OCI-LY7 (cell line): Measurements from ENCODE around the gene SMC5. TPM values are rescaled to one million over a fixed set of nuclear protein-coding genes. Genes with fewer than 3 reads are reported as not detected.

Experiments
- Bru-seq: library from RNA; stranded (reverse); fragments of 400-500 nt; gene quantifications from one replicate; lab custom pipeline; 2021; lab: Mats Ljungman, UMichigan
- BruChase-seq, 2 experiments: library from RNA; stranded (reverse); fragments of 400-500 nt; gene quantifications; one replicate each; lab custom pipeline; 2021; lab: Mats Ljungman, UMichigan
- BruUV-seq: library from RNA; stranded (reverse); fragments of 400-500 nt; replicated peaks from 2 replicates; lab custom pipeline; 2021; lab: Mats Ljungman, UMichigan
- CTCF ChIA-PET: fragments of 300-600 bp; sonication (Branson Sonifier 250); formaldehyde crosslinking; loops from one replicate; lab custom pipeline; 2022; ENCODE audit warnings: antibody characterized with exemption; ENCODE audit not compliant: unreplicated experiment; lab: Charles Lee
- POLR2A ChIA-PET: fragments of 300-600 bp; sonication (Branson Sonifier 250); formaldehyde crosslinking; loops from one replicate; lab custom pipeline; 2022; ENCODE audit warnings: antibody characterized with exemption; lab: Charles Lee
- DNase-seq: peaks from one replicate; pipeline ENCODE4 v3.0.0-alpha.2; 2015; ENCODE audit warnings: low spot score
- H2AFZ ChIP-seq: fragments of 200-600 bp; sonication (generic), shearing (Covaris generic); 2 replicates; pipeline ENCODE4 v1.6.1; 2014; ENCODE audit warnings: mild to moderate bottlenecking, antibody characterized with exemption, low read length, moderate library complexity
- H3K27ac ChIP-seq: fragments of 200-600 bp; sonication (generic); 2 replicates; pipeline ENCODE4 v1.5.1; 2014; ENCODE audit warnings: mixed run types, low read depth, mild to moderate bottlenecking, moderate library complexity, low read length, inconsistent platforms; ENCODE audit not compliant: poor library complexity, severe bottlenecking
- H3K36me3 ChIP-seq: fragments of 200-600 bp; sonication (generic); 2 replicates; pipeline ENCODE4 v1.6.1; 2014; ENCODE audit warnings: mild to moderate bottlenecking, antibody characterized with exemption, low read length, moderate library complexity, mixed read lengths; ENCODE audit not compliant: insufficient read depth
- H3K4me1 ChIP-seq: fragments of 200-600 bp; sonication (generic); 2 replicates; pipeline ENCODE4 v1.5.1; 2014; ENCODE audit warnings: mild to moderate bottlenecking, low read length; ENCODE audit not compliant: insufficient read depth, poor library complexity, severe bottlenecking
- H3K4me2 ChIP-seq: fragments of 200-600 bp; sonication (generic); 2 replicates; pipeline ENCODE4 v1.6.1; 2014; ENCODE audit warnings: mild to moderate bottlenecking, low read length
- H3K4me3 ChIP-seq: fragments of 200-600 bp; sonication (generic); 2 replicates; pipeline ENCODE4 v1.5.1; 2014; ENCODE audit warnings: mild to moderate bottlenecking, low read depth, low read length; ENCODE audit not compliant: poor library complexity, severe bottlenecking
- H3K79me2 ChIP-seq: fragments of 200-600 bp; sonication (generic); 2 replicates; pipeline ENCODE4 v1.6.1; 2016; ENCODE audit warnings: low read depth, mild to moderate bottlenecking, low read length, moderate library complexity, mixed read lengths; ENCODE audit not compliant: insufficient read depth
- H3K9me2 ChIP-seq: fragments of 200-600 bp; sonication (generic); 2 replicates; pipeline ENCODE4 v1.6.1; 2016; ENCODE audit warnings: mild to moderate bottlenecking, low read length, mixed read lengths; ENCODE audit not compliant: insufficient read depth
- H3K9me3 ChIP-seq: fragments of 200-600 bp; sonication (generic); 2 replicates; pipeline ENCODE4 v1.6.1; 2014; ENCODE audit warnings: mild to moderate bottlenecking, mixed run types, low read length, mixed read lengths
- H4K20me1 ChIP-seq: fragments of 200-600 bp; sonication (generic); 2 replicates; pipeline ENCODE4 v1.6.1; 2014; ENCODE audit warnings: mild to moderate bottlenecking, antibody characterized with exemption, low read length, moderate library complexity, mixed read lengths; ENCODE audit not compliant: insufficient read depth
- EZH2phosphoT487 ChIP-seq: fragments of 200-600 bp; sonication (generic); IDR thresholded peaks from 2 replicates; pipeline ENCODE4 v1.6.1; 2018; ENCODE audit warnings: low read depth, borderline replicate concordance, mild to moderate bottlenecking, mixed run types, antibody characterized with exemption, low read length, moderate library complexity, mixed read lengths
- intact Hi-C: fragments of 100-400 bp; cut with micrococcal nuclease; formaldehyde crosslinking; loops from one replicate; pipeline ENCODE4 v1.10.0; 2022; ENCODE audit not compliant: unreplicated experiment
- long read RNA-seq: library from polyadenylated mRNA; stranded (forward); transcript quantifications from one replicate; pipeline ENCODE4 v2.0.0, GENCODE V29; 2022
- total RNA-seq, 2 experiments: library from RNA; depleted of rRNA in 1 of 2; stranded (reverse); fragments of >200 nt in 1 of 2; shearing (Covaris generic) in 1 of 2; gene quantifications; 2 replicates each; pipeline ENCODE4 v1.2.3, GENCODE V29; 2014 to 2022
- TF ChIP-seq, protein P1 (sequence below): fragments of 200-600 bp; sonication (generic); conservative IDR thresholded peaks from 2 replicates; pipeline ENCODE4 v1.5.1; 2014; ENCODE audit warnings: mild to moderate bottlenecking, antibody characterized with exemption, low read length, moderate library complexity, mixed read lengths

The SMC5 gene
- total RNA-seq (2014; rRNA removed; shearing (Covaris generic)), result 34.9 and 42.0 TPM in 2 replicates
- 38.9 and 45.4 TPM in 2 replicates for total RNA-seq (2022)
- percentile 91 among the genes with signal in this experiment for Bru-seq, nascent RNA
- BruChase-seq, experiment 1, labeled RNA remaining after a 6-hour chase, result percentile 89 among the genes with signal in this experiment
- BruChase-seq, experiment 2, labeled RNA remaining after a 2-hour chase, result percentile 89 among the genes with signal in this experiment
- long read RNA-seq, full-length matches to known transcripts, result 11 of 55 reads
- long read RNA-seq, partial matches to known transcripts, result 3 of 55 reads
- long read RNA-seq, other reads (novel, unspliced or antisense), result 41 of 55 reads

GRCh38 chr9:70258692-70259511 lies at the start of gene SMC5:
Gene SMC5 (plus strand): TSS chr9:70258978. CDS start chr9:70259079, 101 bp downstream.
- no peaks in the 10 kb centered on the region for H3K9me3 ChIP-seq
- H3K4me3 ChIP-seq, result peak within 1 kb of the TSS; percentile 89
- ChIA-PET POLR2A (interaction anchor here (0.9 to 1.4 kb wide), 2 partner anchors 10 to 16 kb away, joined by 3 to 4 read pairs; no protein-coding TSS in a partner anchor), CTCF (no interaction called here)
- DNase-seq, result peak; percentile 90
- H3K79me2 ChIP-seq, result peaks cover 50% of the 10 kb centered on the region
- TSS peak; percentile 72 for BruUV-seq
- no peaks in the 10 kb centered on the region for H3K9me2 ChIP-seq
- peaks cover 41% of the 10 kb centered on the region for H3K36me3 ChIP-seq
- peaks cover 18% of the 10 kb centered on the region for H4K20me1 ChIP-seq
- intact Hi-C loops, result loop anchor here (1.0 to 10.0 kb wide), 3 partner anchors 166 to 500 kb away; no protein-coding TSS in a partner anchor
- H2AFZ ChIP-seq, result peak within 1 kb of the TSS; percentile 98
- H3K4me1 ChIP-seq, result peaks cover 34% of the 10 kb centered on the region
- H3K27ac ChIP-seq, result peak within 1 kb of the TSS; percentile 54
- TF ChIP-seq, protein P1, sequence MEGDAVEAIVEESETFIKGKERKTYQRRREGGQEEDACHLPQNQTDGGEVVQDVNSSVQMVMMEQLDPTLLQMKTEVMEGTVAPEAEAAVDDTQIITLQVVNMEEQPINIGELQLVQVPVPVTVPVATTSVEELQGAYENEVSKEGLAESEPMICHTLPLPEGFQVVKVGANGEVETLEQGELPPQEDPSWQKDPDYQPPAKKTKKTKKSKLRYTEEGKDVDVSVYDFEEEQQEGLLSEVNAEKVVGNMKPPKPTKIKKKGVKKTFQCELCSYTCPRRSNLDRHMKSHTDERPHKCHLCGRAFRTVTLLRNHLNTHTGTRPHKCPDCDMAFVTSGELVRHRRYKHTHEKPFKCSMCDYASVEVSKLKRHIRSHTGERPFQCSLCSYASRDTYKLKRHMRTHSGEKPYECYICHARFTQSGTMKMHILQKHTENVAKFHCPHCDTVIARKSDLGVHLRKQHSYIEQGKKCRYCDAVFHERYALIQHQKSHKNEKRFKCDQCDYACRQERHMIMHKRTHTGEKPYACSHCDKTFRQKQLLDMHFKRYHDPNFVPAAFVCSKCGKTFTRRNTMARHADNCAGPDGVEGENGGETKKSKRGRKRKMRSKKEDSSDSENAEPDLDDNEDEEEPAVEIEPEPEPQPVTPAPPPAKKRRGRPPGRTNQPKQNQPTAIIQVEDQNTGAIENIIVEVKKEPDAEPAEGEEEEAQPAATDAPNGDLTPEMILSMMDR, result no peak
- TF ChIP-seq EZH2phosphoT487, result no peak
- peak within 1 kb of the TSS; percentile 96 for H3K4me2 ChIP-seq

GRCh38 chr9:70217029-70217428 lies 41.7 kb upstream of the SMC5 start:
- ChIA-PET CTCF (no interaction called here), POLR2A (no interaction called here)
- BruUV-seq, result no TSS peak
- no peaks in the 10 kb centered on the region for H3K4me1 ChIP-seq
- TF ChIP-seq, protein P1, result no peak
- TF ChIP-seq EZH2phosphoT487, result no peak
- no peak overlapping the region for H3K4me2 ChIP-seq
- DNase-seq, result no peak
- intact Hi-C loops, result no loop called here
- no peak overlapping the region for H2AFZ ChIP-seq
- H3K9me2 ChIP-seq, result no peaks in the 10 kb centered on the region
- no peaks in the 10 kb centered on the region for H4K20me1 ChIP-seq
- no peak overlapping the region for H3K4me3 ChIP-seq
- no peaks in the 10 kb centered on the region for H3K79me2 ChIP-seq
- no peak overlapping the region for H3K27ac ChIP-seq
- no peaks in the 10 kb centered on the region for H3K36me3 ChIP-seq
- H3K9me3 ChIP-seq, result no peaks in the 10 kb centered on the region
